CD4-positive, alpha-beta T cell treated with Interleukin-12 subunit alpha and Interleukin-12 subunit beta, for 1 hour (primary cell): ENCODE data around the gene RAPGEF5.

Experiments used
- DNase-seq: peaks from one replicate; pipeline ENCODE4 v3.0.0-alpha.2; 2020

Gene RAPGEF5

GRCh38 chr7:22255834-22256233 is 101.1 kb downstream of the RAPGEF5 start:
- no peak for DNase-seq

GRCh38 chr7:22255342-22255741 is 101.6 kb downstream of the RAPGEF5 start:
- DNase-seq: no peak

GRCh38 chr7:22252936-22253536 is 103.9 kb downstream of the RAPGEF5 start:
- no peak for DNase-seq

GRCh38 chr7:22252016-22252415 is 104.9 kb downstream of the RAPGEF5 start:
- DNase-seq: no peak

- DNase-seq: no peak
These were observed 105.7 kb downstream of the RAPGEF5 start for GRCh38 chr7:22251281-22251680.

- DNase-seq: no peak
These were observed 106.6 kb downstream of the RAPGEF5 start for GRCh38 chr7:22250390-22250789.

- no peak for DNase-seq
These were observed 108.7 kb downstream of the RAPGEF5 start for GRCh38 chr7:22248111-22248809.

GRCh38 chr7:22241805-22242390 is 115.1 kb downstream of the RAPGEF5 start:
- DNase-seq: no peak

- no peak for DNase-seq
These were observed 115.9 kb downstream of the RAPGEF5 start for GRCh38 chr7:22240904-22241571.

- DNase-seq: no peak
These were observed 118.3 kb downstream of the RAPGEF5 start for GRCh38 chr7:22238354-22239311.

- no peak for DNase-seq
These were observed 121.8 kb downstream of the RAPGEF5 start for GRCh38 chr7:22235134-22235533.

- no peak for DNase-seq
These were observed 122.7 kb downstream of the RAPGEF5 start for GRCh38 chr7:22234227-22234626.

GRCh38 chr7:22231806-22232205 is 125.1 kb downstream of the RAPGEF5 start:
- no peak for DNase-seq

GRCh38 chr7:22231141-22231540 is 125.8 kb downstream of the RAPGEF5 start:
- no peak for DNase-seq

GRCh38 chr7:22230238-22230637 is 126.7 kb downstream of the RAPGEF5 start:
- no peak for DNase-seq

GRCh38 chr7:22229148-22229547 is 127.8 kb downstream of the RAPGEF5 start:
- DNase-seq: no peak

GRCh38 chr7:22223807-22224206 is 133.1 kb downstream of the RAPGEF5 start:
- DNase-seq: no peak

GRCh38 chr7:22220941-22221340 is 136.0 kb downstream of the RAPGEF5 start:
- no peak for DNase-seq

GRCh38 chr7:22219739-22220493 is 137.0 kb downstream of the RAPGEF5 start:
- DNase-seq: no peak

- no peak for DNase-seq
These were observed 137.9 kb downstream of the RAPGEF5 start for GRCh38 chr7:22219036-22219435.

- DNase-seq: no peak
These were observed 140.0 kb downstream of the RAPGEF5 start for GRCh38 chr7:22216832-22217475.
